ENCODE measurements around the gene SEMA4F. TPM values are rescaled to one million over a fixed set of nuclear protein-coding genes. Genes with fewer than 3 reads are reported as not detected.

Gene SEMA4F
- total RNA-seq, 2 experiments from 2014 or later: 6.8 to 7.3 TPM

DNA sequence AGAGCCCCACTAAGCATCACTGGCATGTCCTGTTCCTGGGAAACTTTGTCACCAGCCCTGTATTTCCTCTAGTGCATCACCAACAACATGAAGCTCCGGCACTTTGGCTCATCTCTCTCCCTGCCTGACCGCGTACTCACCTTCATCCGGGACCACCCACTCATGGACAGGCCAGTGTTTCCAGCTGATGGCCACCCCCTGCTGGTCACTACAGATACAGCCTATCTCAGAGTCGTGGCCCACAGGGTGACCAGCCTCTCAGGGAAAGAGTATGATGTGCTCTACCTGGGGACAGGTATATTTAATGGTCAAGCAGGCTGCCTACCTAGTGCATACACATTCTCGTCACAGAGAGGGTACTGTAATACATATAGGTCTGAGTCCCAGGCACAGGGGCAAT, 21.0 kb downstream of the SEMA4F start:
- ChIA-PET POLR2A (no interaction called here), CTCF (no interaction called here)
- no peaks in the 10 kb centered on the region for H3K9me3 ChIP-seq (ENCODE audit: control insufficient read depth in 1 of 2, insufficient read depth in 1 of 2, low read length in 2 of 2)
- H3K4me1 ChIP-seq (ENCODE audit: insufficient read depth, low read length): no peaks in the 10 kb centered on the region
- H3K27ac ChIP-seq (ENCODE audit: low read depth in 1 of 2, low read length in 2 of 2): no peak overlapping the region
- no peaks in the 10 kb centered on the region for H3K27me3 Mint-ChIP-seq
- H3K9me3 Mint-ChIP-seq: no peaks in the 10 kb centered on the region
- no peak overlapping the region for H3K4me3 Mint-ChIP-seq
- no peak for TF ChIP-seq CTCF (IDR thresholded peaks at IDR 0.05)
- DNase-seq (no peak), ATAC-seq (ENCODE audit: poor library complexity) (no peak)
- H3K27me3 ChIP-seq (ENCODE audit: control insufficient read depth in 1 of 2, insufficient read depth in 2 of 2, low read length in 2 of 2): no peaks in the 10 kb centered on the region
- H3K36me3 ChIP-seq (ENCODE audit: insufficient read depth, low read length): peaks cover 57% of the 10 kb centered on the region
- intact Hi-C loops (cut with DNase I, micrococcal nuclease): no loop called here
- H3K36me3 Mint-ChIP-seq (ENCODE audit: low read depth): peaks cover 89% of the 10 kb centered on the region
- H3K27ac Mint-ChIP-seq: no peak overlapping the region
- H3K4me3 ChIP-seq (ENCODE audit: low read length): no peak overlapping the region
- no peaks in the 10 kb centered on the region for H3K4me1 Mint-ChIP-seq (ENCODE audit: low read depth)

DNA sequence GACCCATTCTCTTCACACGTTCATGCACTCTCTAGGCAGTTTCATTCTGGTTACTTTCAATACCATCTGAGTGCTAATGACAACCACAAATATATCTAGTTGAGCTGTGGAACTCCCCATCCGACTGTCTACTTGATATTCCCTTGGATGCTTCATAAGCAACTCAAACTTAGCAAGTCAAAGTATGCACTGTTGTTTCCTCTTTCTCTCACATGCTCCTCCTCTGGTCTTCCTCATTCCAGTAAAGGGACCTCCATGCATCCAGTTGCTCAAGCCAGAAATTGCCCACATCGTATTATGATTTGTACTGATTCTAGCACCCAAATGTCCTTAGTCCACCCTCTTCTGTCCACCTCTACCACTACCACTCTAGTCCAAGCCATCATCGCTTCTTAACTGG, 22.3 kb downstream of the SEMA4F start:
- intact Hi-C loops (cut with DNase I, micrococcal nuclease): no loop called here
- no peak for DNase-seq
- Mint-ChIP-seq H3K27me3 (no peaks in the 10 kb centered on the region), H3K9me3 (no peaks in the 10 kb centered on the region), H3K4me3 (no peak overlapping the region), H3K4me1 (ENCODE audit: low read depth) (no peaks in the 10 kb centered on the region), H3K36me3 (ENCODE audit: low read depth) (peaks cover 96% of the 10 kb centered on the region), H3K27ac (no peak overlapping the region)
- ChIA-PET CTCF (no interaction called here), POLR2A (no interaction called here)
- H3K36me3 ChIP-seq (ENCODE audit: insufficient read depth, low read length): peaks cover 60% of the 10 kb centered on the region
- no peak overlapping the region for H3K4me3 ChIP-seq (ENCODE audit: low read length)
- no peak overlapping the region for H3K27ac ChIP-seq (ENCODE audit: low read depth in 1 of 2, low read length in 2 of 2)
- no peaks in the 10 kb centered on the region for H3K4me1 ChIP-seq (ENCODE audit: insufficient read depth, low read length)
- no peak for ATAC-seq (ENCODE audit: poor library complexity)
- no peaks in the 10 kb centered on the region for H3K9me3 ChIP-seq (ENCODE audit: control insufficient read depth in 1 of 2, insufficient read depth in 1 of 2, low read length in 2 of 2)
- no peaks in the 10 kb centered on the region for H3K27me3 ChIP-seq (ENCODE audit: control insufficient read depth in 1 of 2, insufficient read depth in 2 of 2, low read length in 2 of 2)
- no peak for TF ChIP-seq CTCF (IDR thresholded peaks at IDR 0.05)

- H3K36me3 Mint-ChIP-seq (ENCODE audit: low read depth): peaks cover 70% of the 10 kb centered on the region
- DNase-seq: no peak
- Histone ChIP-seq H3K27me3 (ENCODE audit: control insufficient read depth in 1 of 2, insufficient read depth in 2 of 2, low read length in 2 of 2) (no peaks in the 10 kb centered on the region), H3K4me1 (ENCODE audit: insufficient read depth, low read length) (no peaks in the 10 kb centered on the region), H3K27ac (ENCODE audit: low read depth in 1 of 2, low read length in 2 of 2) (no peak overlapping the region), H3K9me3 (ENCODE audit: control insufficient read depth in 1 of 2, insufficient read depth in 1 of 2, low read length in 2 of 2) (no peaks in the 10 kb centered on the region), H3K36me3 (ENCODE audit: insufficient read depth, low read length) (peaks cover 37% of the 10 kb centered on the region), H3K4me3 (ENCODE audit: low read length) (no peak overlapping the region)
- no peak overlapping the region for H3K4me3 Mint-ChIP-seq
- no peak for TF ChIP-seq CTCF (IDR thresholded peaks at IDR 0.05)
- CTCF ChIA-PET: no interaction called here
- intact Hi-C loops (cut with DNase I, micrococcal nuclease): no loop called here
- no peaks in the 10 kb centered on the region for H3K9me3 Mint-ChIP-seq
- H3K27me3 Mint-ChIP-seq: no peaks in the 10 kb centered on the region
- ATAC-seq (ENCODE audit: poor library complexity): no peak
- no peak overlapping the region for H3K27ac Mint-ChIP-seq
- POLR2A ChIA-PET: no interaction called here
- H3K4me1 Mint-ChIP-seq (ENCODE audit: low read depth): no peaks in the 10 kb centered on the region
Measured at GRCh38 chr2:74679615-74680014, 25.6 kb downstream of the SEMA4F start.

All from CD4-positive, alpha-beta T cell (primary cell).